GM12872 (cell line): ENCODE measurements around the gene UGT3A1.

Source experiments
- CTCF ChIP-seq: IDR thresholded peaks from 3 replicates; pipeline ENCODE4 v1.5.1; 2011; ENCODE audit warnings: low read depth, mild to moderate bottlenecking, low read length, moderate library complexity; ENCODE audit not compliant: insufficient read depth

Gene UGT3A1

GRCh38 chr5:35920890-35921289 is 70.3 kb downstream of the UGT3A1 start:
- TF ChIP-seq CTCF = no peak

- TF ChIP-seq CTCF = no peak
Measured at GRCh38 chr5:35919191-35919590, 72.0 kb downstream of the UGT3A1 start.

- TF ChIP-seq CTCF = no peak
Measured at GRCh38 chr5:35908814-35909213, 82.4 kb downstream of the UGT3A1 start.

GRCh38 chr5:35908228-35908627 is 83.0 kb downstream of the UGT3A1 start:
- no peak for TF ChIP-seq CTCF

- no peak for TF ChIP-seq CTCF
Measured at GRCh38 chr5:35904443-35905132, 86.6 kb downstream of the UGT3A1 start.

- TF ChIP-seq CTCF = no peak
Measured at GRCh38 chr5:35903631-35904203, 87.5 kb downstream of the UGT3A1 start.

GRCh38 chr5:35902046-35902672 is 89.0 kb downstream of the UGT3A1 start:
- no peak for TF ChIP-seq CTCF
